Fibroblast of pulmonary artery (primary cell): ENCODE results near the gene ARHGAP15.

Source experiments
- DNase-seq: peaks from one replicate; pipeline ENCODE4 v3.0.0-alpha.2; 2010; ENCODE audit warnings: low read depth
- H3K4me3 ChIP-seq: replicated peaks from 2 replicates; pipeline ENCODE4 v1.5.1; 2011; ENCODE audit warnings: low read depth, mild to moderate bottlenecking, control low read depth, low read length, moderate library complexity
- CTCF ChIP-seq: IDR thresholded peaks from 2 replicates; pipeline ENCODE4 v1.5.1; 2011; ENCODE audit warnings: mild to moderate bottlenecking, control low read depth, low read length, inconsistent platforms; ENCODE audit errors: missing control alignments

Gene ARHGAP15

GRCh38 chr2:143124445-143124844 is 4.8 kb upstream of the ARHGAP15 start:
- no peak for DNase-seq
- TF ChIP-seq CTCF, result no peak
- no peak overlapping the region for H3K4me3 ChIP-seq

DNA sequence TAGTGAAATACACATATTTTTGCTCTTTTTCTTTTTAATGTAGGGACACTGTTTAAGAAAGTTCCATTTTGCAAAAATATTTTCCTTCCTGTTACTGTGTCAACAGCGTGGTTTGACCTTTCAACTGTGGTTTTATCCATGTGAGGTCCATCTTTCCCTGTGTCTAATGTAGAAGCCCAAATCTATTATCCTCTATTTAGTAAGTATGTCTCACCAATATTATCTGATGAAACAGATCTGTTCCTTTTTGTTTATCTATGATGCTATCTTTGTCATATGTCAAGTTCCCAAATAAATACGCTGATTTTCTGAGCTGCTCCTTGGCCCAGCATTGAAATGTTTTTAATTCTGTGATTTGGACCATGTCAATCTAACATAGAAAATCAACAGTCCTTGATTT is 3.5 kb upstream of the ARHGAP15 start:
- TF ChIP-seq CTCF, result no peak
- H3K4me3 ChIP-seq, result no peak overlapping the region
- DNase-seq, result no peak

GRCh38 chr2:143132355-143132754 is 3.1 kb downstream of the ARHGAP15 start:
- no peak overlapping the region for H3K4me3 ChIP-seq
- DNase-seq, result no peak
- TF ChIP-seq CTCF, result no peak

DNA sequence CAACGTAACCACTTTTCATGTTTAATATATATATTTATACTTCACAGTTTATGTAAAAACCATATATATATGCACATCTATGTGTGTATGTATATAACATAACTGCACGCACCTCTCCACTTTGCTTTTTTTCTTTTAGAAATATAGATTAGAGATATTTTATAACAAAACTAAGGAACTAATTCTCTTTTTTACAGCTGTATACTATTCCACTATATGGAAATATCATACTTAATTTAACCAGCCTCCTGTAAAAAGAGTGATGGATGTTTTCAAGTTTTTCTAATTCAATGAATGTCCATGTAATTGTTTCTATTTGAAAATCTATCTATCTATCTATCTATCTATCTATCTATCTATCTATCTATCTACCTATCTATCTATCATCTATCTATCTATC is 4.6 kb downstream of the ARHGAP15 start:
- no peak overlapping the region for H3K4me3 ChIP-seq

DNA sequence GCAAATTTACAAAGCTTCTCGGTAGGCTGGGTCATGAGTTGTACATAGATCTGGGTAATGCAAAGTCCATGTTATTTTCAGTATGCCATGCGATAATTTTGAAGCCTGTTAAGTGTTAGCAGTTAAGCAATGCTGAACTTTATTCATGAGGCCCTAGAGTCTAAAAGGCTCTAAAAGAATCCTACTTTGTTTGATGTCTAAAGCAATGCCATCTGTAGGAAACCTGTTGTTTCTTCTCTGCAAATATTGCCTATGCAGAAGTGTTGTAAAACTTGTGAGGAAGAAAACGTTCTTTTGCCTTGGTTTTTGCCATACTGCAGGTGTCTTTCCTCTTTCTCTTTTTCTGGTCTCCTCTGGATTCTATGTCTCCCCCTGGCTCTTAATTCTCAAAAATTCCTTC is 9.1 kb downstream of the ARHGAP15 start:
- no peak for DNase-seq
- no peak for TF ChIP-seq CTCF
- H3K4me3 ChIP-seq, result no peak overlapping the region

More for the DNA sequence above, 4.6 kb downstream of the ARHGAP15 start:
- DNase-seq, result no peak
- no peak for TF ChIP-seq CTCF

GRCh38 chr2:143139835-143140393 is 10.7 kb downstream of the ARHGAP15 start:
- TF ChIP-seq CTCF, result no peak
- H3K4me3 ChIP-seq, result no peak overlapping the region
- no peak for DNase-seq

GRCh38 chr2:143140864-143141661 is 11.8 kb downstream of the ARHGAP15 start:
- DNase-seq, result no peak
- H3K4me3 ChIP-seq, result no peak overlapping the region
- TF ChIP-seq CTCF, result no peak
